Loucy (cell line): Measurements from ENCODE around the gene ACTL6B.
A peak's percentile ranks its signal among the peaks of the same experiment; 100 is the strongest.

Experiments
- H2AFZ ChIP-seq: fragments of 200-600 bp; sonication (generic); 2 replicates; pipeline ENCODE4 v1.6.0; 2016; ENCODE audit warnings: antibody characterized with exemption, mild to moderate bottlenecking, low read length, moderate library complexity
- H3F3A ChIP-seq: fragments of 200-600 bp; 2 replicates; pipeline ENCODE4 v1.6.0; 2016; ENCODE audit warnings: antibody characterized with exemption, low read depth, mild to moderate bottlenecking
- H3K27me3 ChIP-seq: fragments of 200-600 bp; sonication (generic); 2 replicates; pipeline ENCODE4 v1.6.1; 2014; ENCODE audit warnings: low read length, mild to moderate bottlenecking; ENCODE audit not compliant: insufficient read depth, poor library complexity, severe bottlenecking
- H3K36me3 ChIP-seq: fragments of 200-600 bp; sonication (generic); 2 replicates; pipeline ENCODE4 v1.6.1; 2016; ENCODE audit warnings: low read length; ENCODE audit not compliant: insufficient read depth
- H3K4me1 ChIP-seq: fragments of 200-600 bp; sonication (generic); 2 replicates; pipeline ENCODE4 v1.5.1; 2014; ENCODE audit warnings: low read length, mild to moderate bottlenecking; ENCODE audit not compliant: insufficient read depth, poor library complexity, severe bottlenecking
- H3K4me2 ChIP-seq: fragments of 200-600 bp; sonication (generic); 2 replicates; pipeline ENCODE4 v1.6.0; 2014; ENCODE audit warnings: antibody characterized with exemption, low read length, low read depth, mild to moderate bottlenecking; ENCODE audit not compliant: poor library complexity, severe bottlenecking
- H3K4me3 ChIP-seq: fragments of 200-600 bp; sonication (generic); 2 replicates; pipeline ENCODE4 v1.5.1; 2014; ENCODE audit warnings: low read length, mild to moderate bottlenecking, mixed read lengths; ENCODE audit not compliant: poor library complexity, severe bottlenecking
- H3K79me2 ChIP-seq: fragments of 200-600 bp; sonication (generic); 2 replicates; pipeline ENCODE4 v1.6.1; 2014; ENCODE audit warnings: low read length; ENCODE audit not compliant: insufficient read depth
- H3K9ac ChIP-seq: fragments of 200-600 bp; sonication (generic); 2 replicates; pipeline ENCODE4 v1.6.0; 2014; ENCODE audit warnings: mild to moderate bottlenecking, low read depth, low read length, moderate library complexity; ENCODE audit not compliant: poor library complexity, severe bottlenecking
- H3K9me2 ChIP-seq: fragments of 200-600 bp; sonication (generic); replicated peaks from 2 replicates; pipeline ENCODE4 v1.6.1; 2016; ENCODE audit warnings: low read depth, low read length, mixed read lengths
- H3K9me3 ChIP-seq: fragments of 200-600 bp; sonication (generic); 2 replicates; pipeline ENCODE4 v1.6.1; 2014; ENCODE audit warnings: mild to moderate bottlenecking, antibody characterized with exemption, low read length, low read depth; ENCODE audit not compliant: insufficient read depth
- H4K20me1 ChIP-seq: fragments of 200-600 bp; sonication (generic); 2 replicates; pipeline ENCODE4 v1.6.0; 2014; ENCODE audit warnings: antibody characterized with exemption, low read length, mild to moderate bottlenecking; ENCODE audit not compliant: insufficient read depth, poor library complexity, severe bottlenecking
- EZH2phosphoT487 ChIP-seq: fragments of 200-600 bp; IDR thresholded peaks from 2 replicates; pipeline ENCODE4 v1.6.1; 2018; ENCODE audit warnings: antibody characterized with exemption, mild to moderate bottlenecking, moderate library complexity, borderline replicate concordance
- TF ChIP-seq, protein P1 (sequence below): fragments of 200-600 bp; sonication (generic); conservative IDR thresholded peaks from 2 replicates; pipeline ENCODE4 v1.5.1; 2014; ENCODE audit warnings: mild to moderate bottlenecking, antibody characterized with exemption, low read length

ACTL6B gene

DNA sequence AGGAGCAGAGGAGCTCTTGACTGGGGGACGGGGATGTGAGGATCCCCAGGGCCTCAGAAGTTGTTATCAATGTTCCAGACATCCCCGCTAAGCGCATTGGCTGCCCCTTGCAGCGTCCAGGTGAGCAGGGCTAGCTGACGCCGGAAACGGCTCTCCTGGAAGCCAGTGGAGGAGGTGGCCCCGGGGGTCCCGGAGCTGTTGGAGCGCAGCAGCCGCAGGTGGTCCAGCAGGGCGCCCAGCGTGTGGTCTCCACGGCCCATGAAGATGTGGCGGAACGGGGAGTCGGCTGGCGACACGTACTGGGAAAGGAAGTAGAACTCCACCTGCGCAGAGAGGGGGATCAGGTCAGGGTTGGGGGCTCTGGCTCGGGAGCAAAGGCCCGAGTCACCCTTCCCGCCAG lies 35.4 kb downstream of the ACTL6B start:
- H3K27me3 ChIP-seq = no peaks in the 10 kb centered on the region
- H3K9me3 ChIP-seq = no peaks in the 10 kb centered on the region
- H3K9ac ChIP-seq = no peak overlapping the region

GRCh38 chr7:100620239-100620638 lies 36.0 kb downstream of the ACTL6B start:
- no peaks in the 10 kb centered on the region for H3K27me3 ChIP-seq
- TF ChIP-seq, protein P1, sequence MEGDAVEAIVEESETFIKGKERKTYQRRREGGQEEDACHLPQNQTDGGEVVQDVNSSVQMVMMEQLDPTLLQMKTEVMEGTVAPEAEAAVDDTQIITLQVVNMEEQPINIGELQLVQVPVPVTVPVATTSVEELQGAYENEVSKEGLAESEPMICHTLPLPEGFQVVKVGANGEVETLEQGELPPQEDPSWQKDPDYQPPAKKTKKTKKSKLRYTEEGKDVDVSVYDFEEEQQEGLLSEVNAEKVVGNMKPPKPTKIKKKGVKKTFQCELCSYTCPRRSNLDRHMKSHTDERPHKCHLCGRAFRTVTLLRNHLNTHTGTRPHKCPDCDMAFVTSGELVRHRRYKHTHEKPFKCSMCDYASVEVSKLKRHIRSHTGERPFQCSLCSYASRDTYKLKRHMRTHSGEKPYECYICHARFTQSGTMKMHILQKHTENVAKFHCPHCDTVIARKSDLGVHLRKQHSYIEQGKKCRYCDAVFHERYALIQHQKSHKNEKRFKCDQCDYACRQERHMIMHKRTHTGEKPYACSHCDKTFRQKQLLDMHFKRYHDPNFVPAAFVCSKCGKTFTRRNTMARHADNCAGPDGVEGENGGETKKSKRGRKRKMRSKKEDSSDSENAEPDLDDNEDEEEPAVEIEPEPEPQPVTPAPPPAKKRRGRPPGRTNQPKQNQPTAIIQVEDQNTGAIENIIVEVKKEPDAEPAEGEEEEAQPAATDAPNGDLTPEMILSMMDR = no peak
- TF ChIP-seq EZH2phosphoT487 = no peak

More for the DNA sequence above, 35.4 kb downstream of the ACTL6B start:
- Histone ChIP-seq H3F3A (no peaks in the 10 kb centered on the region), H3K4me2 (no peak overlapping the region), H3K9me2 (no peaks in the 10 kb centered on the region), H3K36me3 (no peaks in the 10 kb centered on the region), H2AFZ (no peak overlapping the region), H4K20me1 (no peaks in the 10 kb centered on the region), H3K4me1 (no peaks in the 10 kb centered on the region), H3K79me2 (no peaks in the 10 kb centered on the region), H3K4me3 (no peak overlapping the region)
- TF ChIP-seq, protein P1 = no peak
- no peak for TF ChIP-seq EZH2phosphoT487

DNA sequence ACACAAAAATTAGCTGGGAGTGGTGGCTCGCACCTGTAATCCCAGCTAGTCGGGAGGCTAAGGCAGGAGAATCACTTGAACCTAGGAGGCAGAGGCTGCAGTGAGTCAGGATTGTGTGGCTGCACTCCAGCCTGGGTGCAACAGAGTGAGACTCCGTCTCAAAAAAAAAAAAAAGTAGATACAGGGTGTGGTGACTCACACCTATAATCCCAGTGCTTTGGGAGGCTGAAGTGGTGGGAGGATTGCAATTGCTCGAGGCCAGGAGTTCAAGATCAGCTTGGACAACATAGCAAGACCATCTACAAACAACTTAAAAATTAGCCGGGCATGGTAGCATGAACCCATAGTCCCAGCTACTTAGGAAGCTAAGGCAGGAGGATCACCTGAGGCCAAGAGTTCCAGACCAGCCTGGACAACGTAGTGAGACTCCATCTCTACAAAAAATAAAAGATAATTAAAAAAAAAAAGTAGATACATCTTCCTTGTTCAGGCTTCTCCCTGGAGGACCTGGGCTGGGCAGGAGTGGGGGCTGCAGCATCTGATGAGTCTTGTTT lies 41.9 kb downstream of the ACTL6B start:
- Histone ChIP-seq H3K4me1 (peaks cover 19% of the 10 kb centered on the region), H3F3A (0 out of 2 replicates have a peak, but pooled peaks cover 4% of the 10 kb centered on the region), H3K4me3 (no peak overlapping the region), H3K9me2 (no peaks in the 10 kb centered on the region), H3K9ac (peak overlapping the region; percentile 65), H3K36me3 (no peaks in the 10 kb centered on the region), H3K79me2 (no peaks in the 10 kb centered on the region), H4K20me1 (no peaks in the 10 kb centered on the region), H3K4me2 (no peak overlapping the region), H3K9me3 (no peaks in the 10 kb centered on the region), H2AFZ (no peak overlapping the region), H3K27me3 (no peaks in the 10 kb centered on the region)
- TF ChIP-seq, protein P1 = no peak
- TF ChIP-seq EZH2phosphoT487 = no peak

More at GRCh38 chr7:100620239-100620638, 36.0 kb downstream of the ACTL6B start:
- Histone ChIP-seq H3K79me2 (no peaks in the 10 kb centered on the region), H4K20me1 (no peaks in the 10 kb centered on the region), H3K9me3 (no peaks in the 10 kb centered on the region), H3F3A (no peaks in the 10 kb centered on the region), H3K4me2 (no peak overlapping the region), H3K36me3 (no peaks in the 10 kb centered on the region), H3K4me1 (no peaks in the 10 kb centered on the region), H3K4me3 (no peak overlapping the region), H3K9ac (no peak overlapping the region), H2AFZ (no peak overlapping the region), H3K9me2 (no peaks in the 10 kb centered on the region)
